ENCODE data around the gene MEF2A.

Gene MEF2A

DNA sequence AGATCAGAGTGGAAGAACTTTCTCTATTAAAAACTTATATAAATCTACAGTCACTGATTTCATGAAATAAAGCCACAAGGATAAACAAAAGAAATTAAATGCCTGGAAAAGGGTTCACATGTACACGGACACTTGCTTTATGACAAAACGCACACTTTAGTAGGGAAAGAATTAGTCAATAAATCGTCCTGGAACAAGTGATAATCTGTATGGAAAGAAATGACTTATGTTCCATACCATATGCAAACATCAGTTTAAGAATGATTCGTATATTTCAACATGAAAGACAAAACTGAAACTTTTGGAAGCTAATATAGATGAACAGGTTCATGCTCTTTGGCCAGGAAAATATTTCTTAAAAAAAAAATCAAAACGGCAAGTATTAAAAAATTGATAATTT lies 40.2 kb downstream of the MEF2A start:
- no peak for DNase-seq (ENCODE audit: low spot score)

DNA sequence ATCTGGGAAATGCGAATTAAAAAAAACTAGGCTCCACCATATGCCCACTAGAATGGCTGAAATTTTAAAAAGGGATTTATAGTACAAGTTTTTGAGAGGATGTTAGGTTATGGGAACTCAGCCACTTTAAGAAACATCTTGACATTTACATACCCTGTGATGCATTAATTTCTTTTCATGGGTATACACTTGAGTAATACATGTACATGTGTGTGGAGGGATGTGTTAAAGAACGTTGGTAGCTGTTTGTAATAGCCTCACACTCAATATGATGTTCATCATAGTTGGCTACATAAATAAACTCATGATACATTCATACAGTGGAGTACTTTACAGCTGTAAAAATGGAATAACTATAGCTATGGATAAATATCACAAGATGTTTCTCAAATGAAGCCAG lies 40.9 kb downstream of the MEF2A start:
- DNase-seq (ENCODE audit: low spot score), result no peak

DNA sequence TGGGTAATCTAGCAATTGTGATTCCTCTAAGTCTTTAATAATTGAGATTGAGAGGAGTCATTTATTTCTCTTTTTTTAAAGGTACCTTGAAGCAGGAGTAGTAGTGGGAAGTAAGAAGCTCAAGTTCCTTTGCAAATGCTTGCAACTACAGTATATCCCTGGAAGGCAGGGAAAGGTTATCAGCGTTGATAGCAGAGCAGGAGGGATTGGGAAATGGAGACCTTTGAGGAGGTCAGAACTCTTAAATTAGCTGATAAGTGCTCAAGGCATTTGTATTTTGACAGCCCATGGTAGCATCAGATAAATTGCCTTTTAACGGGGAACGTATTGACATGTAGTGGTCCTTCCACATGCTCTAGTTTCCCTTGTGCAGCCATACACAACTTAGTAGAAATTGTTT lies 47.7 kb downstream of the MEF2A start:
- DNase-seq (ENCODE audit: low spot score), result no peak

DNA sequence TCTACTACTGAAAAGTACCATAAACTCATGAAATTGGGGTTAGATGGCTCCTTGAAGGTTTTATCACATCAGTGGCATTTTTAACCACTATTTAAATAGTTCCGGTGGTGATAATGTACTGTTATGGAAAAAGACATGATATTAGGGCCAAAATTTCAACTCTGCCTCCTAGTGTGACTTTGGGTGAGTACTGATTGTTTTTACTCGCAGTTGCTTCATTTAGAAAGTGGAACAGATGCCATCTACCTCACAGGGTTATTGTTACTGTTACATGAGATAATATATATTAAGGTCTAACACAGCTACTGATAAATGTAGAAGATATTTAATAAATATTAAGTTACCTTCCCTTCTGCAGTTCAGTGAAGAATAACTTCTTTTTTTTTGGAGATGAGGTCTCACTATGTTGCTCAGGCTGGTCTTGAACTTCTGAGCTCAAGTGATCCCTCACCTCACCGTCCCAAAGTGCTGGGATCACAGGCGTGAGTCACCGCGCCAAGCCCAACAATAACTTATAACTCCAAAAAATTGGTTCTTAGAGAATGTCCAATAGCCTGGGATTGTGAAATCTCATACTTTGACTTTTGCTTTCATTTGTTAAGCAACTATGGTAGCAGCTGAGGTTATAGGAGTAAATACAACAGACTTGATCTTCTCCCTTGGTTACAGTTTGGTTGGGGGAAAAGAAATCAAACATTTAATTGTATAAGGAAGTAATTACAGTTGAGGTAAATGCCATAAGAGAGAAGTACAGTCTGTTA lies 48.3 kb downstream of the MEF2A start:
- DNase-seq (ENCODE audit: low spot score), result no peak

DNA sequence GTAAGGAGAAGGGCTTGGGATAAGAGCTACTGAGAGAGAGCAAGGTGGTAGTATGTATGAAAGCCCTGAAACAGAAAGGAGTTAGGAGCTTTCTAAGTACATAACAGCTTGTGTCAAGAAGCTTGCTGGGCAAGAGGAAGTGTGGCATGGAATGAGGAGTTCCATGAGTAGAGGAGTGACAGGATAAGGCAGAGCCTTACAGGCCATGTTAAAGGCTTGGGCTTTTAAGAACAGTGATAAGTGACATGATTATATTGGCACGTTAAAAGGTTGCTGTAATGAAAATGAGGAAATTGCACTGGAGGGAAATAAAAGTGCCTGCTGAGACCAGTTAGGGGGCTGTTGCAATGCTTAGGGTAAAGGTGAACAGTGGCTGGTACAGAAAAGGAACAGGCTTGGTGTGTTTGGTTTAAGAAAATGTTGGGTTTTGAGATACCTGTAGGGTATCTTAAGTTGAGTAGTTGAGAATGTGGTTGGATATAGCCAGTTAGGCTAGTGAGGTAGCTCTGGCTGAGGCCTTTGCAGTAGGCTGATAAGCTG lies 49.0 kb downstream of the MEF2A start:
- DNase-seq (ENCODE audit: low spot score), result peak; percentile 19

DNA sequence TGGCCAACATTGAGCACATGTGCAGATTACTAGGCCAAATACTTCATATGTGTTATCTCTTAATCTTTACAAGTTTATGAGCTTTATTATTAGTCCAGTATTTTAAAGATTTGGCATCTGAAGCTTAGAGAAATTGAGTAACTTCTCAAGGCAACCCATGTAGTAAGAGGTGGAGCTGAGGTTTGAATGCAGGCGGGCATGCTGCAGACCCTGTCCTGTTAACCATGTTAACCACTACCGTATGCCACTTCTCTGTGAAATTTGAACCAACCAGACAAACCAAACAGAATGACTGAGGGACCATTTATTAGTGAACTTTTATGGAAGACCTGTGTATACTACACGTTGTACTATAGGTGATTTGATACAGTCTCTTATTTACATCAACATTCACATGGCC lies 49.7 kb downstream of the MEF2A start:
- no peak for DNase-seq (ENCODE audit: low spot score)

DNA sequence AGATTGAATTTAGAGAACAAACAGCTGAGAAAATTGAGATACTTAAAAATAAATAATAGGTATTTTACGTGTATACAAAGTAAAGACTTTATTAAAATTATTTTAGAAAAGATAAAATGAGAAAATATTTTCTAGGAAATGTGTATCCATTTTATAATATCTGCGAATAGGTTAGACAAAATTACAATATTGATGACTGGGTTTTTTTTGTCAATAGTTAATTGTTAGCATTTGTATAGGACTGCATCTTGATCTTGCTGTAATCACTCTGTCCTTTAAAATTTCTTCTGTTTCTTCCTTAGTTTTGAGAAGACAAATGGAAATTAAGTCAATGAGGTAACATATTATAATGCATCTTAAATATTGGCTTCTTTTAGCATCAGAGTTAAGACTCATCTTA lies 50.3 kb downstream of the MEF2A start:
- no peak for DNase-seq (ENCODE audit: low spot score)

DNA sequence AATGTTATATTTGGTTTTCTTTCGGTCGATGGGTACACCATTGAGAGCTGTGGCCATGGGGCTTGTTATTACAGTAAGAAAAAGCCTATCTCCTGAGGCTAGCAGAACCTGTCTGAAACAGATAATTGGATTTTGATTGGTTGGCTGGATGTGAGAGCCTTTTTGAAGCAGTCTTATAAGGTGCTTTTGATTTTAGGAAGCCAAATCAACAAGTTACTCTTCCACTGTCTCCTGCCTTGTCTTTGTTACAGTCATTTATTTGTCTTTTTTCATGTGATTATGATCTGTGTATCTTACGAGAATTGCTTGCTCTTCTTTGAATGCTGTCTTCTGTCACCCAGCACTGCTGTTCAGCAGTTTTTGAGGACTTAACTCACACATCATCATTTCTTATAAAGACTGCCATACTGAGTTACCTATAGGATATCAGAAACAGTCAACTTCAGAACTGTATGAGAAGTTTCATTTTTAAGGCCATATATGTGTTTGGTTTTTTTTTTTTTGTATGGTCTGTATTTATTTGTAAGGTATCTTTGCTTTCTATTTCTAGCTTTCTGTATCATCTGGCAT lies 51.1 kb downstream of the MEF2A start:
- no peak for DNase-seq (ENCODE audit: low spot score)

DNA sequence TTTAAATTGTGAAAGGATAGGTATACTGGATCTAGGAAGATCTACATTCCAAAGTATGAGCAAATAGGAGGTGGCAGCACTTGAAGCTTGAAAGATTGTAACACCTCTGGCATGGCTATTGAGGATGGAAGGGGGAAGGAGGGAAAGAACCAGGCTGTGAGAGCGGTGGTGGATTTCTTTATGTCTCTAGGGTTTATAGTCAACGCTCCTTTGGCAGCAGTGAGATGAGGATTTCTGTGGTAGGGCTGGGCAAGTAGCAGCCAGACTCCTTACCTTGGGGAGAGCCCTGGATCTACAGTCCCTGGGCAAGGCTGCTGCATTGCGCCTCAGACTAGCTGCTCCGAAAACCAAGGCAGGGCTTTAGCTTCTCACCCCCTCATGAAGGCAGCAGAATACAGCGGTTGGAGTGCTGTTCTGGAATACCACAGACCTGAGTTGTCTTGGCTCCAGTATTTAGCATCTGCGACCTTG lies 53.2 kb downstream of the MEF2A start:
- DNase-seq (ENCODE audit: low spot score), result no peak

DNA sequence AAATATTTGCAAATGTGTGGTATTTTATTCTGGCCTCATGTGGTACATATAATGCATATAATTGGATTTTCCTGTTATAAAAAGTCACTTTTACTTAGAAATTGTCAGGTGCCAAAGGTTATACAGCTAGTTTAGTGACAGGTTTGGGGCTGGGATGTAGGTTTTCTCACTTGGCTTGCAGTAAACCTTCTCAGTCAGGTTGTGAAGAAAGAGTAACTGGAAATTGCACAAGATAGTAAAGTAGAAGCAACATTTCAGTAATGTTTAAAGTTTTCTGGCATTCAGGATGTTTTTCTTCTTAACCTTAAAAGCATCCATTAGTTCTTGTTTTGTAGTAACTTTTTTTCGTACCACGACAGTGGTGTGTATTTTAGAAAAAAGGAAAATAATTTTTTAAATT lies 53.9 kb downstream of the MEF2A start:
- DNase-seq (ENCODE audit: low spot score), result no peak

DNA sequence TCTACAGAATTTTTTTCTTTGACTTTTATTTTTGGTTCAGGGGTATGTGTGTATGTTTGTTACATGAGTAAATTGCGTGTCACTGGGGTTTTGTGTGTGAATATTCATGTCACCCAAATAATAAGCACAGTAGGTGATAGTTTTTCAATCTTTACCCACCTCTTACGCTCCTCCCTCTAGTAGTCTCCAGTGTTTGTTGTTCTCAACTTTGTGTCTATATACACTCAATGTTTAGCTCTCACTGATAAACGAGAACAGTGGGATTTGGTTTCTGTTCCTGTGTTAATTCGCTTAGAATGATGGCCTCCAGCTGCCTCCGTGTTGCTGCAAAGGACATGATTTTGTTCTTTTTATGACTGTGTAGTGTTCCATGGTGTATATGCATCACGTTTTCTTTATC lies 54.4 kb downstream of the MEF2A start:
- no peak for DNase-seq (ENCODE audit: low spot score)

DNA sequence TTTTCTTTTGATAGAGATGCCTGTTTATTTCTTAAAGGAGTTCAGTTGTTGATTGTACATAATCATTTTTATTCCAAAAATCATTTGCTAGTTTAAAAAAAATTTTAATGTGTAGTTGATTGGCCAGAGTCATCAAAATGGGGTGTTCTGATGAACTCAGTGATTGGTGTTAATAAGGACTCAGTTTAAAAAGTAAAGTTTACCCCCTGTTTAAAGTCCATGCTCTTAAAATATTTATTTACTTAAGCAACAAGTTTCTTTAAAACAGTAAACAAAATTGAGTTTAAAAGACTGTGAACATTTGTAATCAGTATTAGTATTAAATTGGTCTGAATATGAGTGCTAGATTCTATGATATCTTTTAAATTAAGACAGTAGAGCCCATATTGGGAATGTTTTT lies 56.0 kb downstream of the MEF2A start:
- DNase-seq (ENCODE audit: low spot score), result no peak

DNA sequence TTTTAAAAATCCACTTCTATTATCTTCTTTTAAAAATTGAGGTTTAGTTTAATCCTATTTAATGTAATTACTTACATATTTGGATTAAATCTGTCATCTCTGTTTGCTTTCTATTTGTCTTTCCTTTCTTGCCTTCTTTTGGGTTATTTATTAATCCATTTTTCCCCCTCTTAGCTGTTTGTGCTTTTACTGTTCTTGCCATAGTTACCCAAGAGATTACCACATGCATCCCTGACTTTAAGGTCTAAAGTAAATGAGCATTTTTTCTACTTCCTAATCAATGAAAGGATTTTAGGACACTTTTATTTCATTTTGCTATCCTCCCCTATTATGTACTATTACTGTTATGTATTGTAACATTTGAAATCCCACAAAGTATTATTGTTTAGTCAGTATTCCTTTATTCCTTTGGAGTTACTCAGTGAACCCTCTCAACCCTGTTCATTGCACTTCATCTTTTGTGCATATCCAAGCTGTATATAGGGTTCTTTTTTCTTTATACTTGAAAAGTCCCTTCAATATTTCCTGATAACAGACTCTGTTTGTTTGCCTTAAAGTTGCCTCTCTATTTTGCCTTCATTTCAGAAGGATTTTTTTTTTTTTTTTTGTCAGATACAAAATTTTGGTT lies 62.7 kb downstream of the MEF2A start:
- no peak for DNase-seq (ENCODE audit: low spot score)

DNA sequence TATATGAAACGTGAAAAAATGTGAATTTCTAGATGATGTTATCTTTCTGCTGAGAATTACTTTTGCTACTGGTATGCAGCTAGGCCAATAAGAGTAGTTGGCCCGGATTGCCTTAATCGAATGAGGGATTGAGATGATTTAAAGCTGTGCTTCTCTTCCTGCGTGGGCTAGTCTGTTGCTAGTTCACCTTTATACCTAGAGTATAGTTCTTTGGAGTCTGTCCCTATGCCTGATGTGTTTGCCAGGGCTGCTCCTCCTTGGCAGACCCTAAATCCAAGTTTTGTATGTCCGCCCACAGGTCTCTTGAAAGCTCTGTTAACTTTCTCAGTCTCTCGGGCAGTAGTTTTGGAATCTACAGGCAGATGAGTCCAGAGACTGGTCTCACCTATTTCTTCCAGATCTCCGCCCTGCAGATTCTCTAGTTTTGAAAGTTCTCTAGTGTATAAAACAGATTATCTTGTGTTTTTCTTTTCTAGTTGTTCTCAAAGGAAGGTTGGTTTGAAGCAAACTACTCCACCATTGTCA lies 64.9 kb downstream of the MEF2A start:
- no peak for DNase-seq (ENCODE audit: low spot score)

DNA sequence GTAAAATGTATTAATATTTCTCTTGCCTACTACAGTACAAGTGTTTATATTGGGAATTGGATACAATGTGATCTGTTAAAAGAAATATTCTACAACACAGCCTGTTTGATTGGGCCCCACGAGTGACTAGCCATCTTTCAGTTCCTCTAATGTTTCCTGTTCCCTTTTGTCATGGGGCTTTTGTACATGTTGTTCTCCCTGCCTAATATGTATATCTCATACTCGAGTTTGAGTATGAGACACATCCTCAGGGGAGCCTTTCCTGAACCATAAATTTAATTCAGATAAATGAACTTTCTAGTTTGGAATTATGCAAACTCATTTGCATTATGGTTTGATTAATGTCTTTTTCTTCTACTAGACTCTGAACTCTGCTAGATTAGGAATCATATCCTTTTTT lies 65.5 kb downstream of the MEF2A start:
- peak; percentile 62 for DNase-seq (ENCODE audit: low spot score)

DNA sequence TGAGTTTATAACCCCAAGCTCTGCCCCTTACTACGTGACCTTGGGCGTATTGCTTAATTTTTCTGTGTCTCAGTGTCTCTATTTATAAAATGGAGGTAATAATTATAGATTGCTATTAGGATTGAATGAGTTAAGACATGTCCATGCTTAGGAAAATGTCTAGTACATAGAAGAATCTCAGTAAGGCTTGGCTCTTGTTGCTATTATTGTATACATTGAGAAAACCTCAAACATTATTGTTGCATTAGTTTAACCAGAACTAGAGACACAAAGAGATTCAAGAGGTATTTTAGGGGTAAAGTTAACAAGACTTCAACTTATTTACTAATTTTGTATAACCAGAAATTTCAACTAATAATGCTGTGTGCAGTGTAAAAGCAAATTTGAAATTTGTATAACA lies 66.7 kb downstream of the MEF2A start:
- DNase-seq (ENCODE audit: low spot score), result no peak

DNA sequence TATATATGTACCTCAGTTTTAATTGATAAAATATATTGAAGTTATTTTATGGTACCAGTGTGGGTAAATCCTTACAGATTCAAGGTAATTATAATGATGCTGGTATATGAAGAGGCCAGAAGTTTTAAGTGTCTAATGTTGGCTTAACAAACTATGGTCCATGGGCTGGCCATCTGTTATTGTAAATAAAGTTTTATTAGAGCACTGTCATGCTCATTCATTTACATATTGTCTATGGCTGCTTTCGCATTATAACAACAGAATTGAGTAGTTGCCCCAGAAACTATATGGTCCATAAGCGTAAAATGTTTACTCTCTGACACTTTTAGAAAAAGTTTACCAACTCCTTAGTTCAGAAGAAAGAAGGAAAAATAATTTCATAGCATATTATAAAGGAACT lies 67.9 kb downstream of the MEF2A start:
- DNase-seq (ENCODE audit: low spot score), result no peak

DNA sequence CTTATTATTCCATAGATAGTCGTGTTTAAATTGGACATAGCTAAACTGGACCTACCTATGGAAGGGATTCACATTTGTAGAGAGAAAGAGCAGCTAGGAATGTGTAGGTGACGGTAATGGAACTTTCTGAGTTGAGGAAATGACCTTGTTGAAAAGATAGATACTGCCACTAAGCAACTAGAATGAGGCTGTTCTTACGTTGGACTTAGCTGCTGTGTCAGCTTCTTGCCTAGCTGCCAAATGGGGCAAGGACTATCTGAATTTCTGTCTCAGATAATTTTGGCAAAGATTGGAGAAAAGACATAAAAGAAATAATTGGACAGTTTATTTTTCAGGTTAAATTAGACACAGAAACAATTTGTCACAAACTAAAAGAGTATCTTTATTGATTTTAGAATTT lies 68.8 kb downstream of the MEF2A start:
- DNase-seq (ENCODE audit: low spot score), result no peak

DNA sequence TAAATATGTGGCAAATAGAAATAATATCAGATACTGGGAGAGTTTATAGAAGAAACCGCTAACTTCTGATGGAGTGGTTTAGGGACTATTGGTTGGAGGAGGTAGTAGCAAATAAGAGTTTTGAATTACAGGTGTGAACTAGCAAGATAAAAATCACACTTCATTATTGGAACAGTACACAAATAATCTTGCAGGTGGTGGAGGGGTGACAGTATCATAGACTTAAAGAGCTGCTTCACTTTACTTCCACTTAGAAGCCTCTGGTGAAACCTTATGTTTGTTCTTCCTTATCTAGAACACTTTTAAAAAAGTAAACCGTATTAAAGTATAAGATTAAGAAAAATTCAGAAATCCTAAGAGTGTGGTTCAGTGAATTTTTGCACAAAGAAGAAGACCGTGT lies 69.4 kb downstream of the MEF2A start:
- no peak for DNase-seq (ENCODE audit: low spot score)

DNA sequence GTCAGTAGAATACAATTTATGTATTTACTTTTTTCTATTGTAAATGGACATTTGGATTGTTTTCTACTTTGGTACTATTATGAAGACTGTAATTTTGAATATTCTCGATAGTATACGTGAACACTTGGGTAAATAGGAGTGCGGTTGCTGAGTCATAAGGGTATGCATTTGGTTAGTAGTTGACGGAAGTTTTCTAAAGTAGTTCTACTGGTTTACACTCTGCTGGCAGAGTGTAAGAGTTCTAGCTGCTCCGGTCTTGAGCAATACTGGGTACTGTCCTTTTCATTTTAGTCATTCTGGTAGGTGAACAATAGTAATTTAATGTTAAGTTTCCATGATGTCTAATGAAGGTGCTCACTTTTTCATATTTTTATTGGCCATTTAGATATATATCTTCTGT lies 70.0 kb downstream of the MEF2A start:
- no peak for DNase-seq (ENCODE audit: low spot score)

DNA sequence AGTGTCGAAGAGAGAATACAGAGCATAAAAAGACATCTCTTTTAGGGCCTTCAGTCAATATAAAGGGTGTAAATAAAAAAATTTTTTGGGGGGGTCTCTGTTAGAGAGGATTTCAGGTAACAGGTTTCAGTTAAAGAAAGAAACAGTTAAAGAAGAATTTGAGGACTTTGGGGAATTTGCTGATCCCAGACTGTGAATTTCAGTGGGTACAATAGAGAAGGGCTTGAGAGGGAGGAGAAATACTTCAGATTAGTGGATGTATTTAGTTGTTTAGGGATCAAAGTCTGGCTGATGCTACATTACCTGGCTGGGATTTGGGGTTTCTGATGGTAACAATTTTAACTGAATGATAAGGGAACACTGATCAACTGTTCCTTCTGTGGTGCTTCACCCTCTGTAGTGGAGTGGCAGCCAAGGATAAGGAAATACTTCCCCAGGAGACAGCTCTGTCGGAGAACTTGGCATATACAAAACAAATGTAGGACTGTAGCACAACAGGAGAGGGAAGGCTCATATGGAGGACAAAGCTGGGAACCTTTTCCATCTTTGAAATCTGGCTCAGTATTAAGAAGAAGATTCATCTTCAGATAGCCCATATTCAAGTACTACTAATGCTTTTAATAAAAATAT lies 79.2 kb downstream of the MEF2A start:
- DNase-seq (ENCODE audit: low spot score), result no peak

DNA sequence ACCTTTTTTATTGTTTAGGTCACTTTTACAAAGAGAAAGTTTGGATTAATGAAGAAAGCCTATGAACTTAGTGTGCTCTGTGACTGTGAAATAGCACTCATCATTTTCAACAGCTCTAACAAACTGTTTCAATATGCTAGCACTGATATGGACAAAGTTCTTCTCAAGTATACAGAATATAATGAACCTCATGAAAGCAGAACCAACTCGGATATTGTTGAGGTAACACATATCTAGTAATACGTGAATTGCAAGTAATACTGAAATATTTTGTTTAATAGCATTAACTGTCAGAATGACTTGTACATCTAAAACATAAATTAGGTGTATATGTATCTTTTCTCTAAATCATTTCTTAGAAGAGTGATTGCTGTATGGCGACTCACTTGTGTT lies 79.8 kb downstream of the MEF2A start:
- no peak for DNase-seq (ENCODE audit: low spot score)

DNA sequence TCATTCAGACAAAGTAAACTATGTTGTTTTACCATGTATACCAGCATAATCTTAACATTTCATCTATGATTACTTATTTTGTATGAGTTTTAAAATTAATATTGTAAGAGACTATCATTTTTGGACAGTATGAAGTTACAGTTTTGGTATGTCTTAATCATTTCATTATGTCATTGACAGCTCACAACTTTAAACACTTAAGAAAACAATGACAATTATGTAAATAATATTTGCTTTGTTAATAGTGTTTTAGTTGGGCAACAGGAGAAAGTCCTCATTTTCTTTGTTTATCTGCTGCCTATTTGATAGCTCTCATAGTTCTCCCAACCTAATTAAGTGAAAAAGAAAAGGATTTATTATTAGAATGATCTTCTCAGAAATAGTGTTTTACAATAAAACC lies 80.2 kb downstream of the MEF2A start:
- no peak for DNase-seq (ENCODE audit: low spot score)

All from pons (tissue), 1 donor.